GM13976 (cell line): ENCODE measurements around the gene MAN1B1.

Source experiments
- DNase-seq: peaks from one replicate; pipeline ENCODE4 v3.0.0; 2012; ENCODE audit warnings: low spot score
- CTCF ChIP-seq: IDR thresholded peaks from 2 replicates; pipeline ENCODE4 v1.5.1; 2012; ENCODE audit warnings: borderline replicate concordance, mild to moderate bottlenecking; ENCODE audit not compliant: insufficient read depth; ENCODE audit errors: extremely low read depth, missing control alignments, control extremely low read depth
- in situ Hi-C: fragments of 300-500 bp; cut with MboI; formaldehyde crosslinking; loops from one replicate; pipeline ENCODE4 v1.12.0; 2022; ENCODE audit warnings: low sequenced_read_pairs, mixed read lengths, inconsistent platforms; ENCODE audit not compliant: unreplicated experiment

The MAN1B1 gene

GRCh38 chr9:137046088-137046787, 40.5 kb upstream of the MAN1B1 start, which contains the start of gene NPDC1:
TSS of gene NPDC1 (minus strand) at chr9:137046177. CDS start at chr9:137045989, 188 bp downstream.
- DNase-seq: peak; percentile 95
- in situ Hi-C loops: no loop called here

DNA sequence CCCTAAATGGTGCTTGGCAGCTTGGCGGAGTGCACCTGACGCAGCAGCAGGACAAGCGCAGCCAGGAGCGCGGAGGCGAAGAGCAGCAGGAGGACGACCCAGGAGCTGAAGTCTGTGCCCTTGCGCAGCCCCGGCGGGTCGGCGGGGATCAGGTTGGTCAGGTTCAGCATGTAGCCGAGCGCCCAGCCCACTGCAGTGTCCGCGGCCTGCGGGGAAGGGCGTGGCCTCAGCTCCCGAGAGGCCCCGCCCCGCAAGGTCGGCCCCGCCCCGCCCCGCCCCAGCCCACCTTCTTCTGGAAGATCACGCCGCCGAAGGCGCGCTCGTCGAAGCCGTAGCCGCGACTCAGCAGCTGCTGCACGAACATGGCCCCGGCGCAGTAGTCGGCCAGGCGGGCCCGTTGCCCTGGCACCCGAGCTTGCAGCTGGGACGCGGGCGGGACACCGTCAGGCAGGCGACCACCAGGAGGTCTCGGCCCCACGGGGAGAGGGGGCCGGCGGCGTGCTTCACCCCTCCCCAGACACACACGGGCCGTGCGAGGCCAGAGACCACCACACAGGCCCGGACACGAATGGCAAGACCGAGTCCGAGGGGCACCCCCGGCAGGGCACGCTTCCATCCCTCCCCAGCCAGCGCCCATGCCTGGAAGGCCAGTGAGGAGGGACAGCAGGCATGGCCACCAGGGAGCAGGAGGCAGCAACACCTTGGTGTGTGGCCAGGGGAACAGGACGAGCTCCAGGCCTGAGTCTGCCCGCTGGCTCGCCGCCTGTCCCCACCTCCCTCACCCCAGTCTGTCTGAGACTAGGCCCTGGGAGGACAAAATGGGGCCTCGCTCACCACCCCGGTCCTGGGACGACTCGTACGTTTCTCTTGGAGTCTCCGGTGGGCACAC, 37.9 kb upstream of the MAN1B1 start:
- no peak for DNase-seq
- in situ Hi-C loops: no loop called here
- TF ChIP-seq CTCF: no peak

More at GRCh38 chr9:137046088-137046787, 40.5 kb upstream of the MAN1B1 start, which contains the start of gene NPDC1:
- peak; percentile 96 for TF ChIP-seq CTCF

DNA sequence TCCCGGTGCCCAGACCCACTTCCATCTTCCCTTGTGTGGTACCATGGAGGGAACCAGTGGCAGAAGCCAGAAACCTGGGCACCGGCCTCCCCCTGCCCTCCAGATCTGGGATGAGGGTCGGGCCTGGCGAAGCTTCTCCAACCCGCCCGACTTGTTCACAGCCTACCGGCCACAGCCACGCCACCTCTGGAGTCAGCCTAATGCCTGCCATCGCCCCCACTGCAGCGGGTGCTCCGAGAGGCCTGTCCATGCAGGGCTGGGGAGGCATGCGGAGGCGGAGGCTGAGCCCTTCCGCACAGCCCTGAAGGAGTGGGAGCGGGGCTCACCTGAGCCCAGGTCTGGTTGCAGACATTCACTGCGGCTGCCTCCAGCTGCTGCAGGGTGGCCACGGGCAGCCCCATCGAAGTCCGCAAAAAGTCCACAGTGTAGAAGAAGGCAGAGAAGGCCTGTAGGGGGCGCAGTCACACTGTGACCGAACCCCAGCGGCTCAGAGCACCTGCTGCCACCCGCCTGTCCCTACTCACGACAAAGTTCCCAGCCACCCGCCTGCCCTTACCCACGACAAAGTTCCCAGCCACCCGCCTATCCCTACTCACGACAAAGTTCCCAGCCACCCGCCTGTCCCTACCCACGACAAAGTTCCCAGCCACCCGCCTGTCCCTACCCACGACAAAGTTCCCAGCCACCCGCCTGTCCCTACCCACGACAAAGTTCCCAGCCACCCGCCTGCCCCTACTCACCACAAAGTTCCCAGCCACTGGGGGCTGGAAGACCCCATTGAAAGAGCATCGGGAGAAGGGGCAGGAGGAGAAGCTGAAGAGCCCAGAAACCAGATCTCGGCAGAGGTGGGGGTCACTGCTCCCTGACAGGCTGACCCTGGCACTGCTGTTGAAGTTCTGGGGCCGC, 37.0 kb upstream of the MAN1B1 start:
- peak; percentile 79 for DNase-seq
- TF ChIP-seq CTCF: peak; percentile 24
- in situ Hi-C loops: no loop called here

DNA sequence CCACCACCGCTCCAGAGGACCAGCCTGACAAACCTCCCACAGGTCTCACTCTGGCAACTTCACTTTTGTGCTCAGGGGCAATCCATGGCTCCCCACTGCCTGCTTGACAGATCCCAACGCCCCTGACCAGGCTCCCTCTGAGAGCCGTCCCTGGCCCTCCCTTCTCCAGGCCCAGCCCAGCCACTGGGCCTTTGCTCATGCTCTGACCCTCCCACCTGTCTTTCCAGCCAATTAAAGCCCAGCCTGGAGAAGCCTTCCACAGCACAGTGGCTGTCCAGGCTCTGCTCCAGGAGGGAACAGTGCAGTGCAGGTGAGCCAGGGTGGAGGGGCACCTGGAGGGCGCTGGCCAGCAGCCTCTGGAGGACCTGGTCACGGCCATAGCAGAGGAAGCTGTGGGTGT, 36.2 kb upstream of the MAN1B1 start:
- DNase-seq: no peak
- in situ Hi-C loops: no loop called here
- TF ChIP-seq CTCF: no peak

GRCh38 chr9:137051145-137051724, 35.5 kb upstream of the MAN1B1 start:
- in situ Hi-C loops: no loop called here
- TF ChIP-seq CTCF: no peak
- DNase-seq: no peak
